Motor neuron (in vitro differentiated cells): ENCODE data around the gene UTP14A. TPM values are rescaled to one million over a fixed set of nuclear protein-coding genes. Genes with fewer than 3 reads are reported as not detected.

Experiments used
- ATAC-seq, 8 experiments: fragments of 200-7000 bp; cut with Tn5 transposase; replicated peaks in 6 of 8; 2 replicates each; pipeline ENCODE4 v1.8.0; 2021; ENCODE audit warnings: mild to moderate bottlenecking in 8 of 8, moderate library complexity in 8 of 8
- H3K27ac ChIP-seq, 2 donors: fragments of 250-450 bp; sonication (Bioruptor Pico); 2 replicates each; pipeline ENCODE4 v1.9.0; 2021; ENCODE audit warnings: antibody characterized with exemption in 2 of 2, mild to moderate bottlenecking in 2 of 2, moderate library complexity in 1 of 2
- H3K4me1 ChIP-seq, 2 donors: fragments of 250-450 bp; sonication (Bioruptor Pico); replicated peaks in 1 of 2; 2 replicates each; pipeline ENCODE4 v1.6.1; 2021; ENCODE audit warnings: antibody characterized with exemption in 2 of 2, mild to moderate bottlenecking in 2 of 2, moderate library complexity in 1 of 2
- H3K4me3 ChIP-seq, 5 donors: fragments of 250-450 bp; sonication (Bioruptor Pico); 2 replicates each; pipeline ENCODE4 v1.9.0; 2021; ENCODE audit warnings: antibody characterized with exemption in 5 of 5, mild to moderate bottlenecking in 5 of 5, moderate library complexity in 4 of 5
- WGBS, 10 experiments: fragments of 450-650 bp; shearing (Covaris generic); methylation state at CpG; one replicate each; pipeline ENCODE4 v1.0.0; 2022; 5-methylcytosine and 5-hydroxymethylcytosine counted together
- in situ Hi-C, 9 experiments: fragments of 400-800 bp; cut with MboI; loops; one replicate each; pipeline ENCODE4 v1.15.0; 2021; ENCODE audit warnings: low sequenced_read_pairs in 9 of 9, low pct_unique_long_range_greater_than_20kb in 2 of 9; ENCODE audit not compliant: unreplicated experiment in 9 of 9
- total RNA-seq, 8 experiments: library from RNA; unstranded; fragments of 300-600 nt; gene quantifications; 2 replicates each; pipeline versions ENCODE4 v1.2.3 to v1.2.4, GENCODE V29; 2022

The UTP14A gene
- total RNA-seq, 8 experiments from 2014 or later: 10.2 to 38.1 (median 19.7) TPM

DNA sequence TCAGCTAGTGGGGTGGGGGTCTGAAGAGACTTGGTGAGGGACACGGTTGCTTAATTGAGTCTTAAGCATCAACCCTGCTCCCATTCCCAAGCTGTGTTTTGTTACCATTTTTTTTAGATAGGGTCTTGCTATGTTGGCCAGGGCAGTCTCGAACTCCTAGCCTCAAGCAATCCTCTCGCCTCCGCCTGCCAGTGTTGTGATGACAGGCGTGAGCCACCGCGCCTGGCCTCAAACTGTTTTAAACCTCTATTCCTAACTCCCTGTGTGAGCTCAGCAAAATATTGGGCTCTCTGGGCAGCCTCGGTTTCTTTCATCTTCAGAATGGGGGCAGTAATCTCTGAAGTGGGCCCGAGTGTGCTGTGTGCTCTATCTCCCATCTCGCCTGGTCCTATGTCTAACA is 50.2 kb downstream of the UTP14A start:
- Histone ChIP-seq H3K4me3 (no peak overlapping the region), H3K27ac (no peak overlapping the region), H3K4me1 (peaks cover 23 to 31% of the 10 kb centered on the region in 2 donors)
- ATAC-seq: no peak
- in situ Hi-C loops: no loop called here
- 50 to 100% (median 60%) methylated on average over 1 to 2 of the region's 10 CpGs; no CpG with 5 or more reads in 7 of the 10 experiments for WGBS, 10 experiments

DNA sequence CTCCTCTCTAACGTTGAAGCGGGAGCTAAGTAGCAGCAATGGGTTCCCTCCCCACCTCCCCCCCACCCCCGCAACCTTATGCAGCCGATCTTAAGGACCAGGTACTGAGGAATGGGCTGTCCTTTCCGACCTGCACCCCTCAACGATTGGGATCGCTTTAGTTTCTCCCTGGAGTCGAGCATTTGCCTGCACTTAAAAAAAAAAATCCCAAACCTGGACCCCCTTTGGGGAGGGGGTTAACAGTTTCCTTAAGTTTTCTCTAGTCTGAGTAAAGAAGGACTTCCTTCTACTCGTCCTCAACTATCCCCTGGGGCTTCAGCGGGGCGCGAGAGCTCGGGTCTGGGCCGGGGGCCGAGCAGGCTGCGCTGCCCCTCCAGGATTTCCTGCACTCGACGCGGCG is 50.8 kb downstream of the UTP14A start:
- Histone ChIP-seq H3K4me1 (peaks cover 29 to 35% of the 10 kb centered on the region in 2 donors), H3K4me3 (peak overlapping the region; percentile 16 to 27 (median 21)), H3K27ac (peak overlapping the region in 1 of 2 donors; percentile 44)
- in situ Hi-C loops: no loop called here
- ATAC-seq: no peak
- 40% methylated on average over 1 of the region's 20 CpGs; no CpG with 5 or more reads in 9 of the 10 experiments for WGBS, 10 experiments

GRCh38 chrX:129957241-129958082 is 51.5 kb downstream of the UTP14A start:
- 25 to 53% methylated on average over 2 to 4 of the region's 56 CpGs; no CpG with 5 or more reads in 8 of the 10 experiments for WGBS, 10 experiments
- Histone ChIP-seq H3K4me3 (peak overlapping the region; percentile 16 to 27 (median 21)), H3K4me1 (peaks cover 27 to 31% of the 10 kb centered on the region in 2 donors), H3K27ac (no peak overlapping the region)
- in situ Hi-C loops: no loop called here
- peak; percentile 19 to 90 (median 74) for ATAC-seq

GRCh38 chrX:129958083-129958465 is 52.1 kb downstream of the UTP14A start:
- in situ Hi-C loops: no loop called here
- WGBS, 10 experiments: 44 to 100% (median 68%) methylated on average over 1 to 3 of the region's 7 CpGs; no CpG with 5 or more reads in 6 of the 10 experiments
- no peak for ATAC-seq
- Histone ChIP-seq H3K4me1 (peaks cover 21 to 26% of the 10 kb centered on the region in 2 donors), H3K4me3 (no peak overlapping the region), H3K27ac (no peak overlapping the region)

- peaks cover 20 to 24% of the 10 kb centered on the region in 2 donors for H3K4me1 ChIP-seq
- H3K27ac ChIP-seq: peak overlapping the region; percentile 34 to 66
- no peak for ATAC-seq
- H3K4me3 ChIP-seq: peak overlapping the region in 1 of 5 donors; percentile 14
- WGBS, 10 experiments: 23% methylated on average over 6 of the region's 13 CpGs; no CpG with 5 or more reads in 9 of the 10 experiments
- in situ Hi-C loops: no loop called here
These were observed 53.0 kb downstream of the UTP14A start for GRCh38 chrX:129958814-129959492.

- H3K4me3 ChIP-seq: peak overlapping the region in 3 of 5 donors; percentile 13 to 18 (median 14)
- peak; percentile 42 to 78 (median 70) for ATAC-seq
- H3K4me1 ChIP-seq: peaks cover 20 to 24% of the 10 kb centered on the region in 2 donors
- 12% methylated on average over 7 of the region's 19 CpGs; no CpG with 5 or more reads in 9 of the 10 experiments for WGBS, 10 experiments
- H3K27ac ChIP-seq: peak overlapping the region; percentile 34 to 66
- in situ Hi-C loops: no loop called here
These were observed 53.5 kb downstream of the UTP14A start for GRCh38 chrX:129959493-129959832.

DNA sequence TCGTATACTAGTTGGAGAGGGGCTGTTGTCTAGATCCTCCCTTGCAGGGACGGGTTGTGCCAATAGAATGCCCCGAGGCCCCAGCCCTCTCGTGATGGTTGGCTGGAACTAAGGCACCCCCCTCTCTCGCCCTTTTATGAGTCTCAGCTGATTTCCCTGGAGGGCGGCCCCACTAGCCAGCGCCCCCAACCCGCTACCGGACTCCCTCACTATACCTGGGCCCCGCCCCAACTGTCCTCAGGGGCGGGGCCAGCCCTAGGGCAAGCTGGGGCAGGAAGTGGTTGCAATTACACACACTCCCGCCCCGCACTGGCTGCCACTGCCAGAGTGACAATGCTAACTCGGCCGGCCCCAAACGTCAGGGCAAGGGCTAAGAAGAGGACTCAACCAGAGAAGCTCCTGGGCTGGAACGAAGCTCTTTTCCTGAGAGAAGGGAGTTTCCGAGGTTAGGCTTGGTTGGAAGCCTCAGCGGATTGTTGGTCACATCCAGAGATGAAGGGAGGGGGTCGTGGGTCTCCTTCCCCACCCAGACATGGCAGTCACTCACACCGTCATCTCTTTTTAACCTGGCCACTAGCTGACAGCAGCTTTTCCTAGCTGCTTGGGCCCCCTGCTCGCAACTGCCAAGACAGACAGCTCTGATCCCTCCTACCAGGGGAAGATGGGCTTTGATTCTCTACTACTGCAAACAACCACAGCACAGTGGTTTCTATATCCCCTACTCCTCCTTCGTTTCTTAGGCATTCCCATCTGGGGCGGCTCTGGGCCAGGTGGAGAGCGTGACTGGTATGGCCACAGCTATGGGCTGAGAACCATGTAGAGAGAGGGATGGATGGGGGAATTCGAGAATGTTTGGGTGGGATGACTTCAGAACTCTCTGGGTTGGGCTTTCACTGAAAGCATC is 55.5 kb downstream of the UTP14A start:
- H3K27ac ChIP-seq: no peak overlapping the region
- H3K4me3 ChIP-seq: no peak overlapping the region
- peaks cover 20 to 23% of the 10 kb centered on the region in 2 donors for H3K4me1 ChIP-seq
- 34 to 67% methylated on average over 1 to 7 of the region's 26 CpGs; no CpG with 5 or more reads in 8 of the 10 experiments for WGBS, 10 experiments
- ATAC-seq: peak in 5 of 8 experiments; percentile 49 to 67 (median 64)
- in situ Hi-C loops: no loop called here

DNA sequence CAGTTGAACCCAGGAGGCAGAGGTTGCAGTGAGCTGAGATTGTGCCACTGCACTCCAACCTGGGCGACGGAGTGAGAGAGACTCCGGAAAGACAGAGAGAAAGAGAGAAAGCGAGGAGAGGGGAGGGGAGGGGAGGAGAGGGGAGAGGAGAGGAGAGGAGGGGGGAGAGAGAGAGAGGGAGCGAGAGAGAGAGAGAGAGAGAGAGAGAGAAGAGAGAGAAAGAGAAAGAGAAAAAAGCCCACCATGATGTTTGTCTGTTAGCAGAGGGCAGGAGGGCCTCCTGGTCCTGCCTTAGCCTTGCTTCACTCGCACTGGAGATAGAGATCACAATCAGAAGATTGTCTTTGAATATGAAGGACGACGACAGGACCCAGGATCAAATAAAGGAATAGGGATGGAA is 57.8 kb downstream of the UTP14A start:
- in situ Hi-C loops: no loop called here
- no peak overlapping the region for H3K4me3 ChIP-seq
- no CpG with 5 or more reads among the region's 8 CpGs for WGBS, 10 experiments
- H3K27ac ChIP-seq: no peak overlapping the region
- no peak for ATAC-seq
- H3K4me1 ChIP-seq: peaks cover 17 to 19% of the 10 kb centered on the region in 2 donors

DNA sequence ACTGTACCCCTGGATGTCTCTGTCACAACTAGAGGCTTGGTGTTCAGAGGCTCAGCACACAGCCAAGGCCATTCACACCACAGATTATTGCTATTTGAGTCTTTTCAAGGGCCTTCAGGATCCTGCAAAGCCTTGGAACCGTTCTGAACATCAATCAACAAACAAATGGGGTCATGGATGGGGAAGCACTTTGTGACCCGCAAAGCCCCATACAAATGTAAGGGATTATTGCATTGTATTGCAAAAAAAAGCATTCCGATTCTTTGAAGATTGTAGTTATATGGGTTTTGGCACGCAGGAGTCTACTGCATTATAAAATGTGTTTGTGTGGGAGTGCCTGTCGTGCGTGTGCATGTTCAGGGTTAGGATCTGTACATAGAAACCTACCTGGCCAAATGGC is 59.2 kb downstream of the UTP14A start:
- H3K4me3 ChIP-seq: no peak overlapping the region
- WGBS, 10 experiments: 42 to 100% (median 75%) methylated on average over 1 to 4 of the region's 6 CpGs; no CpG with 5 or more reads in 6 of the 10 experiments
- in situ Hi-C loops: no loop called here
- no peak overlapping the region for H3K27ac ChIP-seq
- peaks cover 6 to 8% of the 10 kb centered on the region in 2 donors for H3K4me1 ChIP-seq
- ATAC-seq: no peak

GRCh38 chrX:129968968-129969367 is 63.0 kb downstream of the UTP14A start:
- Histone ChIP-seq H3K27ac (no peak overlapping the region), H3K4me1 (no peaks in the 10 kb centered on the region), H3K4me3 (no peak overlapping the region)
- in situ Hi-C loops: no loop called here
- ATAC-seq: no peak
- WGBS, 10 experiments: 24 to 100% (median 90%) methylated on average over 1 to 3 of the region's 3 CpGs; no CpG with 5 or more reads in 5 of the 10 experiments

- H3K27ac ChIP-seq: no peak overlapping the region
- H3K4me1 ChIP-seq: peaks cover 0 to 6% of the 10 kb centered on the region in 2 donors
- ATAC-seq: no peak
- H3K4me3 ChIP-seq: no peak overlapping the region
- in situ Hi-C loops: no loop called here
- 43 to 100% (median 45%) methylated on average over 1 to 2 of the region's 5 CpGs; no CpG with 5 or more reads in 7 of the 10 experiments for WGBS, 10 experiments
These were observed 70.5 kb downstream of the UTP14A start for GRCh38 chrX:129976441-129976840.
